GM15510 (cell line): Measurements from ENCODE around the gene HESX1.
A peak's percentile ranks its signal among the peaks of the same experiment; 100 is the strongest.

Experiments used
- POLR2A ChIP-seq: IDR thresholded peaks from 3 replicates; pipeline ENCODE4 v1.6.1; 2011; ENCODE audit warnings: borderline replicate concordance; ENCODE audit not compliant: insufficient read length; ENCODE audit errors: extremely low read depth

HESX1 gene

GRCh38 chr3:57199895-57200297 is at the start of gene HESX1:
TSS of gene HESX1 (minus strand) at chr3:57199978. CDS start at chr3:57199918, 60 bp downstream.
- TF ChIP-seq POLR2A = no peak

- no peak for TF ChIP-seq POLR2A
These were observed 45.2 kb upstream of the HESX1 start for GRCh38 chr3:57244946-57245345.

- no peak for TF ChIP-seq POLR2A
These were observed 35.1 kb upstream of the HESX1 start for GRCh38 chr3:57234613-57235575.

- TF ChIP-seq POLR2A = no peak
These were observed 34.0 kb upstream of the HESX1 start for GRCh38 chr3:57233799-57234198.

- TF ChIP-seq POLR2A = no peak
These were observed 30.2 kb upstream of the HESX1 start for GRCh38 chr3:57230006-57230405.

GRCh38 chr3:57227930-57228751 is 28.4 kb upstream of the HESX1 start:
- peak; percentile 27 for TF ChIP-seq POLR2A

GRCh38 chr3:57227204-57227929 is 27.6 kb upstream of the HESX1 start, which contains the start of gene APPL1:
TSS of gene APPL1 (plus strand) at chr3:57227729. CDS start at chr3:57227884, 155 bp downstream.
- peak; percentile 91 for TF ChIP-seq POLR2A

GRCh38 chr3:57226176-57226575 is 26.4 kb upstream of the HESX1 start:
- TF ChIP-seq POLR2A = no peak

GRCh38 chr3:57224856-57225255 is 25.1 kb upstream of the HESX1 start:
- no peak for TF ChIP-seq POLR2A

- TF ChIP-seq POLR2A = no peak
These were observed 22.1 kb upstream of the HESX1 start for GRCh38 chr3:57221883-57222282.

GRCh38 chr3:57206423-57206822 is 6.6 kb upstream of the HESX1 start:
- no peak for TF ChIP-seq POLR2A

- no peak for TF ChIP-seq POLR2A
These were observed 5.1 kb downstream of the HESX1 start for GRCh38 chr3:57194641-57195040.

- no peak for TF ChIP-seq POLR2A
These were observed 7.8 kb downstream of the HESX1 start for GRCh38 chr3:57192028-57192427.

- TF ChIP-seq POLR2A = no peak
These were observed 15.3 kb downstream of the HESX1 start for GRCh38 chr3:57184526-57184925.
